Small intestine (tissue), 7 donors: ENCODE results near the gene CCSER1. TPM values are rescaled to one million over a fixed set of nuclear protein-coding genes. Genes with fewer than 3 reads are reported as not detected.
"Not testable (repeated sequence)": the region's sequence is repeated elsewhere in the genome, so short reads cannot be mapped to it uniquely, and the experiment has no call there.

ENCODE experiments used
- DNase-seq, 2 donors: peaks; one replicate each; pipeline versions ENCODE4 v3.0.0 to v3.0.0-alpha.2; 2013
- FAIRE-seq: peaks from 2 replicates; lab custom pipeline; 2012; peaks lifted over from hg19 to GRCh38; lab: Jason Lieb, UNC
- H3K27ac ChIP-seq, 3 donors: one replicate each; pipeline ENCODE4 v1.5.1; 2013; ENCODE audit warnings: low read length in 2 of 3, mild to moderate bottlenecking in 2 of 3, control low read depth in 1 of 3, inconsistent platforms in 1 of 3, low read depth in 1 of 3, moderate library complexity in 1 of 3
- H3K27me3 ChIP-seq, 3 donors: one replicate each; pipeline ENCODE4 v1.6.1; 2013; ENCODE audit warnings: low read length in 3 of 3, inconsistent platforms in 1 of 3; ENCODE audit not compliant: control insufficient read depth in 3 of 3, insufficient read depth in 3 of 3
- H3K36me3 ChIP-seq, 3 donors: one replicate each; pipeline ENCODE4 v1.6.1; 2013; ENCODE audit warnings: low read length in 3 of 3, inconsistent platforms in 1 of 3, low read depth in 1 of 3, mild to moderate bottlenecking in 1 of 3, moderate library complexity in 1 of 3; ENCODE audit not compliant: control insufficient read depth in 3 of 3, insufficient read depth in 2 of 3
- H3K4me1 ChIP-seq, 3 donors: one replicate each; pipeline ENCODE4 v1.6.1; 2013; ENCODE audit warnings: low read length in 2 of 3, inconsistent platforms in 1 of 3, low read depth in 1 of 3, mild to moderate bottlenecking in 1 of 3, moderate library complexity in 1 of 3; ENCODE audit not compliant: control insufficient read depth in 3 of 3, insufficient read depth in 2 of 3
- H3K4me3 ChIP-seq, 3 donors: one replicate each; pipeline ENCODE4 v1.5.1; 2013; ENCODE audit warnings: low read length in 3 of 3, control low read depth in 1 of 3, inconsistent platforms in 1 of 3, low read depth in 1 of 3, mild to moderate bottlenecking in 1 of 3, moderate library complexity in 1 of 3
- H3K9me3 ChIP-seq, 2 donors: one replicate each; pipeline ENCODE4 v1.6.1; 2013; ENCODE audit warnings: low read depth in 1 of 2, low read length in 1 of 2; ENCODE audit not compliant: control insufficient read depth in 2 of 2, insufficient read depth in 1 of 2
- WGBS, 3 donors: extraction: QIAGEN DNeasy Blood & Tissue Kit; methylation state at CpG; one replicate each; pipeline ENCODE4 v1.1.7; 2013; 5-methylcytosine and 5-hydroxymethylcytosine counted together
- polyA plus RNA-seq, 4 donors: library from polyadenylated mRNA; stranded (reverse) in 3 of 4; unstranded in 1 of 4; fragments of 200-250 nt in 3 of 4; fragments of 120-200 nt in 1 of 4; gene quantifications; one replicate each; pipeline versions ENCODE4 v1.2.1 to v1.2.3, GENCODE V29; 2013
- donor health status: healthy with polysubstance abuse.
- donor health status: control.
- donor health status: control.
- donor health status: Bipolar disorder and iron deficiency.
- donor health status: healthy.

The CCSER1 gene
- polyA plus RNA-seq, 4 donors = 3.5 to 8.7 (median 5.7) TPM

DNA sequence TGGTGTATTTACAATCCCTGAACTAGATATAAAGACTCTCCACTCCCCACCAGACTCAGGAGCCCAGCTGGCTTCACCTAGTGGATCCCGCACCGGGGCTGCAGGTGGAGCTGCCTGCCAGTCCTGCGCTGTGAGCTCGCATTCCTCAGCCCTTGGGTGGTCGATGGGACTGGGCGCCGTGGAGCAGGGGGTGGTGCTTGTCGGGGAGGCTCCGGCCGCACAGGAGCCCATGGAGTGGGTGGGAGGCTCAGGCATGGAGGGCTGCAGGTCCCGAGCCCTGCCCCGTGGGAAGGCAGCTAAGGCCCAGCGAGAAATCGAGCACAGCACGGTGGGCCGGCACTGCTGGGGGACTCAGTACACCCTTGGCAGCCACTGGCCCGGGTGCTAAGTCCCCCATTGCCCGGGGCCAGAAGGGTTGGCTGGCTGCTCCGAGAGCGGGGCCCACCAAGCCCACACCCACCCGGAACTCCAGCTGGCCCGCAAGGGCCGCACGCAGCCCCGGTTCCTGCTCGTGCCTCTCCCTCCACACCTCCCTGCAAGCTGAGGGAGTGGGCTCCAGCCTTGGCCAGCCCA, 1090.7 kb downstream of the CCSER1 start:
- H3K9me3 ChIP-seq, FAIRE-seq, H3K27ac ChIP-seq, H3K27me3 ChIP-seq, H3K4me1 ChIP-seq, DNase-seq, H3K4me3 ChIP-seq, H3K36me3 ChIP-seq: not testable (repeated sequence)
- 92 to 99% (median 96%) methylated on average over 22 to 26 of the region's 26 CpGs for WGBS, 3 donors

DNA sequence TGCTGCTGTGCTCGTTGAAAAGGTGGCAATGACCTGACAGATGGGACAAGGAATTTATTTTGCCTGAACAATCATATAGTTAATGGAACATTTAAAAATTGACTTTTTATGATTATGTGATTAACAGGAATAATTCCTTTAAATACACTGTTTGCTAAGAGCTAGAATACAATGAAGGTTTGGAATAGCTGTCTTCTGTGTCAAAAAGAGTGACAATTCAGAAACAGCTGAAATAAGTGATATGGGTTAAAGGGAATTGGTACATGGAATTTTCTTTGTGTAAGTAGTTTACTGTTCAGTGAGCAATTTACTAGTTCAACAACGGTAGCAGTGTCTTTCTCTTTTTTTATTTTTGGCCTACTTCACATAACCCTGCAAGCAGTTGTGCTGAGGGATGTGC, 1093.1 kb downstream of the CCSER1 start:
- 72 to 81% (median 76%) methylated on average over 2 of the region's 2 CpGs for WGBS, 3 donors
- no peak overlapping the region for H3K4me3 ChIP-seq
- DNase-seq (no peak), FAIRE-seq (no peak)
- no peak overlapping the region for H3K27ac ChIP-seq
- no peaks in the 10 kb centered on the region for H3K27me3 ChIP-seq
- H3K9me3 ChIP-seq = no peaks in the 10 kb centered on the region
- no peaks in the 10 kb centered on the region for H3K4me1 ChIP-seq
- no peaks in the 10 kb centered on the region for H3K36me3 ChIP-seq

DNA sequence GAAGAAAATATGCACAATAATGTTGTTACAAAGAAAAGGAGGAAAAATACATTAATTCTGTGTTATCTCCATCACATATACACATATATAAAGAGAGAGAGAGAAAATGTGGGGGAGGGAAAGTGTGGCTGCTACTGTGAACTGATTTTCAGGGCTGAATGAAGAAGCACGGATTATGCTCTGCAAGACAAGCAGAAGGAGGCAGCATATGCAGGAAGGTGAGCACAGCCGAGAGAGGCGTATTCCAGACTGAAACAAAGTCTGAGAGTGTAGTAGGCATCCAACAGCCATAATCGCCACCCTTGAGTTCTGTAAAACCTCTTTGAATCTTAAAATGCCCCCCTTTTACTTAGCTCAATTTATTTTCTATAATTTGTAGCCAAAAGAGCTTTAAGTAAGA, 1094.8 kb downstream of the CCSER1 start:
- Histone ChIP-seq H3K27me3 (no peaks in the 10 kb centered on the region), H3K27ac (no peak overlapping the region), H3K9me3 (no peaks in the 10 kb centered on the region), H3K4me1 (no peaks in the 10 kb centered on the region), H3K4me3 (no peak overlapping the region), H3K36me3 (no peaks in the 10 kb centered on the region)
- 83 to 93% (median 87%) methylated on average over 4 of the region's 4 CpGs for WGBS, 3 donors
- FAIRE-seq = no peak
- no peak for DNase-seq

DNA sequence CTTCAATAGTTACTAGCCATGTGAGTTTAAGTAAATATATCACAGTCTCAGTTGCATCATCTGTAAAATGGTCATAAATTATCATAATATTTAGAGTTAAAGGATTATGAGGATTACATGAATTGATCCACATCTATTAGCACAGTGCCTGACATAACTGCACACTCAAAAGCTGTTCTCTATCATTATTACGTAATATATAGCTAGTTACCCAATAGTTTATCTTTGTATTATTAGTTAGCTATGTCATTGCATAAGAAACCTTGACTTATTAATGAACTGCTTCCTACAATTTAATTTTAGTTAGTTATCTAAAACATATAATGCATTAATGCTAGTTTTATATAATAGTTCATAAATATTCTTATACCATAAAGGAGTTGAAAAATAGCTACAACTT, 1099.7 kb downstream of the CCSER1 start:
- peak; percentile 78 for FAIRE-seq

DNA sequence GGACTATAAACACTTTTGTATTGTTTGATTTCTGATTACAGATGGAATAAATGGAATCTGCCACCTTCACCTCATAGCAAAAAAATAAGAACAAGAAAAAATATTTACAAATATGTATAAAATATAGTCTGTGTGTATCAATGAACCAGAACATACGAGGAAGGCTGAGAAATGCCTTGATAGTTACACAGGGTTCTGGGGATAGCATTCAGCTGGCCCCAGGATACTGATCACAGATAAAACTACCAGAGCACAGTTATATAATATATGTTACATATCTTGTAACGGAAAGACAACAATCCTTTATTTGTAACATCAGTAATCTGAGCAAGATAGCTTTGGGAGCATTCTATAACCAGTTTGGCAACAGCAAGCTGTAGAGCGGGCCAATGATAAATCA, 1101.5 kb downstream of the CCSER1 start:
- DNase-seq = no peak
- H3K27me3 ChIP-seq = no peaks in the 10 kb centered on the region
- no peak for FAIRE-seq
- WGBS, 3 donors = 83 to 96% (median 86%) methylated on average over 3 of the region's 3 CpGs
- no peak overlapping the region for H3K27ac ChIP-seq
- H3K4me1 ChIP-seq = no peaks in the 10 kb centered on the region
- no peaks in the 10 kb centered on the region for H3K36me3 ChIP-seq
- H3K9me3 ChIP-seq = no peaks in the 10 kb centered on the region
- no peak overlapping the region for H3K4me3 ChIP-seq

More for the DNA sequence above, 1099.7 kb downstream of the CCSER1 start:
- WGBS, 3 donors = 74 to 93% (median 74%) methylated on average over 1 of the region's 1 CpG
- Histone ChIP-seq H3K27me3 (no peaks in the 10 kb centered on the region), H3K4me3 (no peak overlapping the region), H3K9me3 (no peaks in the 10 kb centered on the region), H3K27ac (no peak overlapping the region), H3K4me1 (no peaks in the 10 kb centered on the region), H3K36me3 (no peaks in the 10 kb centered on the region)
- DNase-seq = no peak

DNA sequence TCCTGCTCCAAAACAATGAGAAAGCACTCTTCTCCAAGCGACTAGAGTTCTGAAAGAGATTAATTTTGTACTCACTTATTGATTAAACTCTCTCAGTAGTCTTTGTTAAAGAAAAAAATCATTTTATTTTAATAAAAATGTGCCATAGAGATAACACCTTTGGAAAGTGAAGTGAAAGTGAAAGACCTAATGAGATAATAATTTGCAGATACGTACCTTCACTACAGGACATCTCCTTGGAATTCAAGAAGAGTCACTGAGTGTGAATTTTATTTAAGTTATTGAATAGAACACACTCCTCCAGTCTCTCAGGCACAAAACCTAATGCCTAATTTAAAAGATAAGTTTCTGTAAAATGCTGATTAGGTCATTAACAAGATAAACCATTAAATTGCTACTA, 1106.0 kb downstream of the CCSER1 start:
- FAIRE-seq (no peak), DNase-seq (no peak)
- Histone ChIP-seq H3K36me3 (no peaks in the 10 kb centered on the region), H3K9me3 (no peaks in the 10 kb centered on the region), H3K4me3 (no peak overlapping the region), H3K27ac (no peak overlapping the region), H3K27me3 (no peaks in the 10 kb centered on the region), H3K4me1 (no peaks in the 10 kb centered on the region)
- WGBS, 3 donors = 56 to 63% (median 63%) methylated on average over 2 of the region's 2 CpGs

DNA sequence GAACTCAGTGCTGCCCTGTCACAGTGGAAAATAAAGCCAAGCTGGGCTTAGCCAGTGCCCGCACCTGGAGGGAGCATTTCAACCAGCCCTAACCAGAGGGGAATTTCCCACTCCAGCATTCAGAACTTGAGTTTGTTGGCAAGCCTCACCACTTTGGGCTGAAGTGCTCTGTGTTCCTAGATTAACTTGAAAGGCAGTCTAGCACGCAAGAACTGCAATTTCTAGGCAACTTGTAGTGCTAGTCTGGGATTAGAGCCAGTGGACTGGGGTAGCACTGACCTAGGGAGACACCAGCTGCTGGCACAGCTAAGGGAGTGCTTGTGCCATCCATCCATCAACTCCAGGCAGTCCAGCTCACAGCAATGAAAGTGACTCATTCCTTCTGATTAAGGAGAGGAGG, 1115.9 kb downstream of the CCSER1 start:
- no peak overlapping the region for H3K27ac ChIP-seq
- WGBS, 3 donors = 31 to 68% (median 65%) methylated on average over 2 of the region's 2 CpGs
- no peak for FAIRE-seq
- no peaks in the 10 kb centered on the region for H3K36me3 ChIP-seq
- H3K9me3 ChIP-seq = peaks cover 0 to 4% of the 10 kb centered on the region in 2 donors
- H3K4me1 ChIP-seq = no peaks in the 10 kb centered on the region
- no peaks in the 10 kb centered on the region for H3K27me3 ChIP-seq
- DNase-seq = peak; percentile 3 to 12
- no peak overlapping the region for H3K4me3 ChIP-seq

DNA sequence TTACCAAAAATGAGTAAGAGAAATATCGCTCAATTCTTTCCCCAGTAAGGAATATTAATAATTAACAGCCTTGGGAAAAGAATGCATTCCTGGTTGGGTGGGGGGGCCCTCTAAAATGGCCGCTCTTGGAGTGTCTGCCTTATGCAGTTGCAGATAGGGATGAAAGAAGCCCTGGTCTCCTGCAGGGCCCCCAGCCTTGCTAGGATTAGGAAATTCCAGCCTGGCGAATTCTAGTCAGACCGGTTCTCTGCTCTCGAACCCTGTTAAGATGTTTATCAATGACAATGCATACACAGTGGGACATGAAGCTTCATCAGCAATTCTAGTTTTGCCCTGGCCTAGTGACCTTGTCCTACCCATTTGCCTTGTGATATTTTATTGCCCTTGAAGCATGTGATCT, 1128.8 kb downstream of the CCSER1 start:
- WGBS, 3 donors = 85 to 90% (median 86%) methylated on average over 5 of the region's 5 CpGs
- Histone ChIP-seq H3K9me3 (peaks cover 0 to 5% of the 10 kb centered on the region in 2 donors), H3K27me3 (no peaks in the 10 kb centered on the region), H3K36me3 (no peaks in the 10 kb centered on the region), H3K27ac (no peak overlapping the region), H3K4me3 (no peak overlapping the region), H3K4me1 (no peaks in the 10 kb centered on the region)
- FAIRE-seq (no peak), DNase-seq (no peak)

DNA sequence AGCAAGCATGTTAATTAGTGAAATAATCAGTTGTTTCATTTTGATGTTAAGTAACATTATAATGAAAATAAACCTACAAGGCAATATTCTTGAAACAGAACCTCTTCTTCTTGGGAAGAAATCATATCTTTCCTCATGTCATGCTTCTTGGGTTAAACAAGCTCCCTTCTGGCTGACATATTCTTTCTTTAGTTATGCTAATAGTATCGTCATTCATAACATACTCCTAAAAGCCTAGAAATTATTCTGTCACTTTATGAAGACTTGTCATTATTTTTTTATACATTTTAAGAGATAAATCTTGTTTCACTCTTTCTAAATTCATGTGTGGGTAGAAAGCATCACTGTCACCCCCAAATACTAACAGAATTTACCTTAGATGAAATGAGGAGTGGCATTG, 1129.6 kb downstream of the CCSER1 start:
- 87 to 94% (median 90%) methylated on average over 1 of the region's 1 CpG for WGBS, 3 donors
- Histone ChIP-seq H3K27me3 (no peaks in the 10 kb centered on the region), H3K4me1 (no peaks in the 10 kb centered on the region), H3K4me3 (no peak overlapping the region), H3K9me3 (peaks cover 0 to 5% of the 10 kb centered on the region in 2 donors), H3K27ac (no peak overlapping the region), H3K36me3 (no peaks in the 10 kb centered on the region)
- no peak for FAIRE-seq
- no peak for DNase-seq
